ENCODE data around the gene MFAP1.

The MFAP1 gene

DNA sequence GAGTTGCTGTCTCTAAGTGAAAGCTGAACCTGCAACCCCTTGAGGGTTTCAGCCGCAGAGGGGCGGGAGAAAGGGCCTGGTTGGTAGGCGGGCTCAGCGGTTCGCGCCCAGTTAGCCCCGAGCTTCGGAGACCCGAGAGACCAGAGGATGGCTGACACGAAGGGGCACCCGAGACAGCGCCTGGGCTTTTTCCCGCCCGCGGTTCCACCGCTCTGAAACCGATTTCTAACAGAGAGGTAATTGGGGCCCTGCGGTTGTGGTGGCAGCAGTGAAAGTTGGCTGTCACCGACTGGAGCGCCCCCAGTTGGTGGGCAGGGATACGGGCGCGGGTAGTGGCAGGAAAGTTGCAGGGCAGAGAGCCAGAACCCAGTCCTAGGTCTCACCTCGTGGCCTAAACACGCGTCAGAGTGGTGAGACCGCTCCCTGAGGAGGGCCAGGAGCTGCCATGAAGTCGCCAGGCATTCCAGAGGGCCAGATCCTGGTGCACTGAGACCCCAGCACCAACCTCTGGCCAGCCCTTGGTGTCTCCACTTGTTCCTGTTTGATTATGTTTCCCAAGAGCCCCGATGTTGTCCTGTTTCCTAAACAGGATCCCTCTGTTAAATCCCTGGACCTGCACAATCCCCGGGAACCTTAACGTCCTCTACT, 47.1 kb downstream of the MFAP1 start:
- no peaks in the 10 kb centered on the region for H3K9me3 ChIP-seq
- H3K4me3 ChIP-seq = peak overlapping the region; percentile 59
- no peaks in the 10 kb centered on the region for H3K27me3 ChIP-seq (ENCODE audit: low read depth)
- in situ Hi-C loops (cut with MboI; ENCODE audit: low sequenced_read_pairs) = no loop called here
- peaks cover 20% of the 10 kb centered on the region for H3K4me1 ChIP-seq
- peaks cover 17% of the 10 kb centered on the region for H3K36me3 ChIP-seq (replicated peaks)
- peak; percentile 65 to 83 for DNase-seq (ENCODE audit: low spot score in 2 of 2)

DNA sequence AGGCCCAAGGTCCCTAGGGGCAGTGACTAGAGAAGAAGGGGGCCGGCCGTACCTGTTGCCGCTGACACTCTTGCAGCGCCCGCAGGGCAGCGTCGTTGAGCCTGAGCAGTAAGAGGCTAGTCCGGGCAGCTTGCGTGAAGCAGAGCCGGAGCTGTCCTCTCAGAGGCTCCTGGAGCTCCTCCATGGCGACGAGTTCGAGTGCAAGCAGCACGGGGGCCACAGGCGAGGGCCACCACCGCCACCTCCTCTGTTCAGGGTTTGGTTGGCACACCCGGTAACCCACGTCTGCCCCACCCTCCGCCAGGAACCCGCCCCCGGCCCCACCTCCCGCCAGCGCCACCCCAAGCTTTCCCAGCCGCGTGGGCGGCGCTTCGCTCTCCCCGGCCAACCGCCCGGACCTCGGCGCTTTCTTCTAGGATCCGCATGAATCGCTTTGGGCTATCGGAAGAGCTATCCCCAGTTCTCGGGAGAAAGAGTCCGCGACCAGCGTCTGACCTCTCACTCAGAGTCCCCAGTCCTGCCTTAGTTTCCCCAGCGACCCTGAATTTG, 47.7 kb downstream of the MFAP1 start, which contains the start of gene ELL3:
Gene ELL3 (minus strand): TSS at position 249 of the 549 bp plus-strand sequence. CDS start 65 bp downstream, at position 184.
- Histone ChIP-seq H3K27me3 (ENCODE audit: low read depth) (no peaks in the 10 kb centered on the region), H3K36me3 (replicated peaks) (peaks cover 23% of the 10 kb centered on the region), H3K4me1 (peaks cover 20% of the 10 kb centered on the region), H3K9me3 (no peaks in the 10 kb centered on the region), H3K4me3 (peak within 1 kb of the TSS; percentile 59)
- DNase-seq (ENCODE audit: low spot score in 2 of 2) = peak; percentile 67 to 90
- in situ Hi-C loops (cut with MboI; ENCODE audit: low sequenced_read_pairs) = no loop called here

DNA sequence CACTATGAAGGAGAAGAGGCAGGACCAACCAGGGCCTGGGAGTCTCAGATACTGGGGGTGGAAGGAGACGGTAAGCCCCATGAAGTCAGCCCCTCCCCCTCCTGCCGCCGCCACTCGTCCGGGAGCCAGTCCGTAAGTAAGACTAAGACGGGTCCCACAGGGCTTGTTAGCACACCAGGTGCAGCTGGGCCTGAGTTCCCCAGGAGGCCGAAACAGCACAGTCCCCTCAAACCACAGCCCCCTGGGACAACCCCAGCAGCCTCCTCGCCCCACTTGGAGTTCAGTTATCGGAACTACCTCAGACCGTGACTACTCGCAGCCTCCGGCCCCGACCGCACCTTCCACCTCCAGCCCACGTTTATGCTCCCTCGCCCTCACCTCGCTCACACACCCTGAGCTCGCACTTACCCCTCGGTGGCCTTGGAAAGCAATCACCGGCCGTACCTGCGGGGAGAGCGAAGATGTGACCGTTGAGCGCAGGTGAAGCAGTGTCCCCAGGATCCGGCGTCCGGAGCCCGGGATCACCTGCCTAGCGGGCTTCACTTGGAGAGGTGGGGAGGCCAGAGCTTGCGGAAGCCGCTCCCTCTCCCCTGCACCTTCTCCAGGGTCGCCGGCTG, 48.3 kb downstream of the MFAP1 start:
- Histone ChIP-seq H3K4me1 (peaks cover 20% of the 10 kb centered on the region), H3K9me3 (no peaks in the 10 kb centered on the region), H3K4me3 (peak overlapping the region; percentile 59), H3K27me3 (ENCODE audit: low read depth) (no peaks in the 10 kb centered on the region), H3K36me3 (replicated peaks) (peaks cover 28% of the 10 kb centered on the region)
- in situ Hi-C loops (cut with MboI; ENCODE audit: low sequenced_read_pairs) = no loop called here
- DNase-seq (ENCODE audit: low spot score in 2 of 2) = peak in 1 of 2 experiments; percentile 58

DNA sequence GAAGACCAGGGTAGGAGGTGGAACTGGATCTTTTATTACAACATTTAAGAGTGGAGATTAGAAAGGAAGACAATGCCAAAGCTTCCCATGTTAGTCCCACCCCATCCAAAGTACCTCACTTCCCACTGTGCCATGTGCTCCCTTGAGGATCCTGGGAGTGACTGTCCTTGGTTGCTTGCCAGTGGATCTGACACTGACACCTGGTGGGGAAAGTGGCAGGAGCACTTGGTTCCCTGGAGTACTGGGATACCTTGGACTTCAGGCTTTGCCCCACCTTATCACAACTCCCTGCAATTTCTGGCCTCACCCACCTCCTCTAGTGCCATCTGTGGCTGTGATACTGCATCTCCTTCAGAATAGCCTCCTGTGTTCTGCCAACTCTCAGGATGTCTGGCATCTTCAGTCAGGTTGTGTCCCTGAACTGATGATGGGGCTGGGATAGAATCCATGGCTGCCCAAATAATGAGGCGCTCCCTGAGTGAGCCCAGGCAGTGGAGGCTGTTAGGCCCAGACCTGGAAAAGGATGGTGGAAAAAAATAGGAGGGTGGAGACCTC, 49.0 kb downstream of the MFAP1 start:
- peak overlapping the region; percentile 59; the same call in 1 of the 2 replicates for H3K4me3 ChIP-seq

DNA sequence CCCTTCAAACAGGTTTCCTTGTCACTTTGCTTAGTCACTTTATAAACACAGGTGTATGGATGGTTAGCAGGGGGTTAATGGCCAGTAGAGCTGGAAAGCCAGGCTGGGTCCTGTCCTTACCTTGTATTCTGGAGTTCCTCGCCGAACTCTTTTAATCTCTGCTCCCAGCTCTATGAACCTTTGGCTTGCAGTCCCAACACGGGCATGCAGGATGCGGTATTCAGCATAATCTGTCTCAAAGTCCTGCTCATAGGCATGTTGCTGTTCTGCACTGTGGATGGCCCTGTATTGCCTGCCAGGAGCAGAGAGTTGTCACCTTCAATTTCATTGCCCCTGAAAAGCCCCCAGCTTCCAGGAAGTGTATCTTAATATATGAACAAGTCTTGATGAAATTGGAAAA, 50.4 kb downstream of the MFAP1 start:
- Histone ChIP-seq H3K4me1 (peaks cover 20% of the 10 kb centered on the region), H3K4me3 (no peak overlapping the region), H3K36me3 (replicated peaks) (peaks cover 49% of the 10 kb centered on the region), H3K27me3 (ENCODE audit: low read depth) (no peaks in the 10 kb centered on the region), H3K9me3 (no peaks in the 10 kb centered on the region)
- DNase-seq (ENCODE audit: low spot score in 2 of 2) = no peak
- in situ Hi-C loops (cut with MboI; ENCODE audit: low sequenced_read_pairs) = no loop called here

More for the DNA sequence above, 49.0 kb downstream of the MFAP1 start:
- Histone ChIP-seq H3K36me3 (replicated peaks) (peaks cover 36% of the 10 kb centered on the region), H3K27me3 (ENCODE audit: low read depth) (no peaks in the 10 kb centered on the region), H3K4me1 (peaks cover 20% of the 10 kb centered on the region), H3K9me3 (no peaks in the 10 kb centered on the region)
- peak; percentile 45 to 71 for DNase-seq (ENCODE audit: low spot score in 2 of 2)
- in situ Hi-C loops (cut with MboI; ENCODE audit: low sequenced_read_pairs) = no loop called here

DNA sequence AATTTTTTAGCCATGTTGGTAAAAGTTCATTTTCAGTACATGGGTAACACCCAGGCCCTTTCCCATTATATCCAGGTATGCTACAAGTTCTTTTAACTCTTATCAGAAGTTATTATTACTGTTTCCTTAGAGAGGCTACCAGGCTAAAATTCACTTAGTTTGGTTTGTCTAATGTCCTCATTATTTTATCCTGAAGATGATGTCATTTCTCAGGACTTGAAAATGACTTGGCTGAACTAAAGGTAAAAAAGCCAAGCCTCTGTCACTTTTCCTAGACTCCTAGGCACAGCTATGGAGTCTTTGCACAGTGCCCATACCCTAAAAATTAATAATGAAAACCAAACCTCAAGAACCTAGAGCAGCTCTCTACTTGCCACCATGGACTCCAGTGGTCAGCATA, 51.9 kb downstream of the MFAP1 start:
- no peak for DNase-seq (ENCODE audit: low spot score in 2 of 2)
- in situ Hi-C loops (cut with MboI; ENCODE audit: low sequenced_read_pairs) = no loop called here
- peaks cover 15% of the 10 kb centered on the region for H3K4me1 ChIP-seq
- no peaks in the 10 kb centered on the region for H3K9me3 ChIP-seq
- H3K36me3 ChIP-seq (replicated peaks) = peaks cover 62% of the 10 kb centered on the region
- no peaks in the 10 kb centered on the region for H3K27me3 ChIP-seq (ENCODE audit: low read depth)
- H3K4me3 ChIP-seq = no peak overlapping the region

DNA sequence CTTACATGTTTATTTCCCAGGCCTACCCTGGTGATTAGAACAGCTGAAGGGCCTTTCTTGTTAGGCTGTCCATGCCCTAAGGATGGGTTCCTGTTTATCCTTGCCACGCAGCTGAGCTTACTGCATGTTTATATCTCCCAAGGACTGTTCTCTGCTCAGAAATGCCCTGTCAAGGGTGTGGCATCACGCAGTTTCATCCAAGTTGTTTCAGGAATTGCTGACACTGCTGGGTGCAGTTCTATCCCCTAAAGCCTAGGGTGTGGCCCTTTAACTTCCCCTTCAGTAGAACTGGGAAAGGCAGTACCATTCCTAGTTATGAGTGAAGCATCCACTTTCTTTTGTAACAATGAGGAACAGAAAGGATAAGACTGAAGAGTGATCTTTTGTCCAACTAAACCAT, 52.7 kb downstream of the MFAP1 start:
- H3K27me3 ChIP-seq (ENCODE audit: low read depth) = no peaks in the 10 kb centered on the region
- in situ Hi-C loops (cut with MboI; ENCODE audit: low sequenced_read_pairs) = no loop called here
- DNase-seq (ENCODE audit: low spot score in 2 of 2) = no peak
- no peaks in the 10 kb centered on the region for H3K9me3 ChIP-seq
- H3K36me3 ChIP-seq (replicated peaks) = peaks cover 69% of the 10 kb centered on the region
- H3K4me1 ChIP-seq = peaks cover 13% of the 10 kb centered on the region
- H3K4me3 ChIP-seq = no peak overlapping the region

DNA sequence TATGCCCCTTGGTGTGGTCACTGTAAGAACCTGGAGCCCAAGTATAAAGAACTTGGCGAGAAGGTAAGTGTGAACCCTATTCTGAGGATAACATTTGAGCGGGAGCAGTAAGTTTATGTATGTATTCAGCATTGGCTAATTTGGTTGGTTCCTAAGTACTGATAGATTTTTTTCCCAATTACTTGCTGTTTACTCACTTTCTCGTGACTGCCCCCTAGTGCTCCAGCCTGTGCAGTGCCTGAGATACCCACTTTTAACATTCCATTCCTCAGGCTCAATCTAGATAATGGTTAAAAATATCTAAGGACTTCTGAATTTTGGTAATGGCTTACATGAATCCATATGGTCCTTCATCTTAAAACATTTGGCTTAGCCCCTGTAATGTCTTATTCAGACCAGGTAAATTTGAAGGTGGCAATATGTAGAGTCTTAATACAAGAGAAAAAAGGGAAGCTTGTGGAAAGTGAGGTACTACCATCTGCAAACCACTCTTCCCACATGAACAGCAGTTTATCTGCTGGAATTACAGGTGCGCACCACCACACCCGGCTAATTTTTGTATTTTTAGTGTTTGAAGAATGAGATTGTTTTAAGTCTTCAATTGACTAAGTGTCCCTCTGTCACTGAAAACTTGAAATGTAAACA, 54.8 kb downstream of the MFAP1 start:
- Histone ChIP-seq H3K9me3 (no peaks in the 10 kb centered on the region), H3K27me3 (ENCODE audit: low read depth) (no peaks in the 10 kb centered on the region), H3K4me1 (no peaks in the 10 kb centered on the region), H3K36me3 (replicated peaks) (peaks cover 90% of the 10 kb centered on the region), H3K4me3 (no peak overlapping the region)
- DNase-seq (ENCODE audit: low spot score in 2 of 2) = peak; percentile 62 to 81
- in situ Hi-C loops (cut with MboI; ENCODE audit: low sequenced_read_pairs) = no loop called here

DNA sequence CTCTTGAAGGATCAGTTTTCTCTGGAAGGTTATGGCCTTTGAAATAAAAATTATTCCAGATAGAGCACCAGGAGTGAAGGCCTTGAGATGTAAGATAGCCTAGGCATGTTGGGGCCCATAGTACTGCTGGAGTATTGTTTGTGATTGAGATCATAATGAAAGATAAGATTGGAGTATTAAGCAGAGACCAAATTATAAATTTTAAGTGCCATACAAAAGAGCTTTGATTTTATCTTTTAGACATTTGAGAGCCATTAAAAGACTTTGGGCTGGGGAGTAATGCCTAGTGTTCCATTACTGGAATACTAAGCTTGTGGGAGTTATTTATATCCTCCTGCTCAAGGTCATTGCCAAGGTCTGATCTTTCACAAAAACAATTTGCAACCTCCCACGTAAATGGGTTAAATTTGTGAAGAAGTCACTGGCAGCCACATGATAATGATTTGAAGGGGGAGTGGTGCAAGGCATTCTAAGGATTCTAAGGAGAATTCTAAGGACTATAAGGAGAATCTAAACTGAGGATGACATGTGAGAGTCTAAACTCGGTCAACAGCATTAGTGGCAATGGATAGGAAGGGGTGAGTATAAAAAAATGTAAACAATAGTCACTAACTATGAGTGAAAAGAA, 60.6 kb downstream of the MFAP1 start:
- no peaks in the 10 kb centered on the region for H3K27me3 ChIP-seq (ENCODE audit: low read depth)
- H3K4me1 ChIP-seq = no peaks in the 10 kb centered on the region; the same call in 1 of the 2 replicates
- DNase-seq (ENCODE audit: low spot score in 2 of 2) = no peak
- no peaks in the 10 kb centered on the region for H3K9me3 ChIP-seq
- in situ Hi-C loops (cut with MboI; ENCODE audit: low sequenced_read_pairs) = no loop called here
- peaks cover 91% of the 10 kb centered on the region for H3K36me3 ChIP-seq (replicated peaks)
- no peak overlapping the region for H3K4me3 ChIP-seq

DNA sequence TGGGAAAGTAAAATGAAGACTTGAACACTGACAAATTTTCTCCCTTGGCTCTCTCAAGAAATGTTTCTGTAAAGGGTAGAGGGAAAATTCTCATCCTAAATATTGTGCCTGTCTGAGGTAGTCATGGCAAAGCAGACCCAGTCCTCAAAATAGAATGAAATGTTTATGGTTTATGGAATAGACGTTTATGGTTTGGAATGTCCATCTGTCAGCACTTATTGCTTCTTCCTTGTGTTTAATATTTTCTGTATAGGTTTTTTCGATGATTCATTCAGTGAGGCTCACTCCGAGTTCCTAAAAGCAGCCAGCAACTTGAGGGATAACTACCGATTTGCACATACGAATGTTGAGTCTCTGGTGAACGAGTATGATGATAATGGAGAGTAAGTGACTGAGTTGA, 61.7 kb downstream of the MFAP1 start:
- H3K4me3 ChIP-seq = no peak overlapping the region
- peaks cover 85% of the 10 kb centered on the region for H3K36me3 ChIP-seq (replicated peaks)
- DNase-seq (ENCODE audit: low spot score in 2 of 2) = no peak
- no peaks in the 10 kb centered on the region for H3K9me3 ChIP-seq
- in situ Hi-C loops (cut with MboI; ENCODE audit: low sequenced_read_pairs) = no loop called here
- no peaks in the 10 kb centered on the region; the same call in 1 of the 2 replicates for H3K4me1 ChIP-seq
- H3K27me3 ChIP-seq (ENCODE audit: low read depth) = no peaks in the 10 kb centered on the region
